Stimulated activated CD4-positive, alpha-beta T cell treated with anti-CD3 and anti-CD28 coated beads, Interleukin-1b, Interleukin-23, amount 100 ng/mL, for 48 hours (primary cell): ENCODE results near the gene RRAD.

Source experiments
- DNase-seq: peaks from one replicate; pipeline ENCODE4 v3.0.0-alpha.2; 2020

Gene RRAD

DNA sequence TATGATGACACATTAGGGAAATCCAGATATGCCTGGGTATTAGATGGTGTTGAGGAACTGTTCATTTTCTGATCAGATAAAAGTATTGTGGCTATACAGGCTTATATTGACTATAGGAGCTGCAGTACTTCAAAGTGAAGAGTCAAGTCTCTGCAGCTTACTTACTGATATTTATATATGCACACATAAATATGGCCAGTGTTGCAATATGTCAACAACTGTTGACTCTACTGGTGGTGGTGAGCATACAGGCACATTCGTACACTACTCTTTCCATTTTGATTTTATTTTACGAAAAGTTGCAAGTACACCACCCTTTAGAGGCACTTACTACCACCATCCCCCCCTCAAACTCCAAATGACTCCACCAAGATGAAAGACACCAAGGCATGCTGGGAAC, 6.3 kb upstream of the RRAD start:
- DNase-seq = no peak

DNA sequence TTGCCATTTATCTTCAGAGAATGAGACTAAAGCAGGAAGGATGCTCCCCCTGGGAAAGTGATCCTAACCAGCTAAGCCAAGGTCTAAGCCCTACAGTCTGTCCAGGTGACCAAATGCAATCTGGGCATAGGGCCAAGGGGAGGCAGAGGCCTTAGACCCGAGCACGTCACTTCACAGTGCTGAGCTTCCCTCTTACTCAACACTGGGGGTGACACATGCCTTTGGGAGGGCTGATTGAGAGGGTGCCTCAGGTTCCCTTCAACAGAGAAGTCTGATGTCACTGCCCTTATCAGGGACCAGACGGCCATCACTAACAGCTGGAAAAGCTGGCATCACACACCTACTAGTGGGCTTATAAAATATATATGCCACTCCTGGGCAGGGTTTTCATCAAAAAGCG, 4.9 kb upstream of the RRAD start:
- no peak for DNase-seq

DNA sequence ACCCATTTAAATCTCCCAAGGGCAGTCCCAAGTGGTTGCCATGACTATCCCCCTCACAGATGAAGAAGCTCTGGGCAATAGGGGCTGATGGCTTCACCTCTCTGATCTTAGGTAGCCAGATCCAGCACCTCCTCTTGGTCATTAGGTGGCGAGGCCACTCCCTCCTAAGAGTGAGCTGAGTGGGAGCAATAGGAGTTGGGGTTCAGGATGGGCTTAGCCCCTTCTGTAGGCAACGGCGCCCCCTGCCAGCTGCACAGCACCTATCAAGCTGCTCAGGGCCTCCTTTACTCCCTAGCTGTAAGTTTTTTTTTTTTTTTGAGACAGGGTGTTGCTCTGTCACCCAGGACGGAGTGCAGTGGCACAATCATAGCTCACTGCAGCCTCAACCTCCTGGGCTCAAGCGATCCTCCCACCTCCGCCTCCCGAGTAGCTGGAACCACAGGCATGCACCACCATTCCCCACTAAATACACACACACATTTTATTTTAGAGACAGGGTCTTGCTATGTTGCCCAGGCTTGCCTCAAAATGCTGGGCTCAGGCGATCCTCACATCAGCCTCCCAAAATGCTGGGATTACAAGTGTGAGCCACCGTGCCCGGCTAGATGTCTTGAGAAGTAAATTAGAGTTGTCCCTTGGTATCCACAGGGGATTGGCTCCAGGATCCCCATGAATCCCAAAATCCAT, 3.5 kb upstream of the RRAD start:
- DNase-seq = peak; percentile 53

DNA sequence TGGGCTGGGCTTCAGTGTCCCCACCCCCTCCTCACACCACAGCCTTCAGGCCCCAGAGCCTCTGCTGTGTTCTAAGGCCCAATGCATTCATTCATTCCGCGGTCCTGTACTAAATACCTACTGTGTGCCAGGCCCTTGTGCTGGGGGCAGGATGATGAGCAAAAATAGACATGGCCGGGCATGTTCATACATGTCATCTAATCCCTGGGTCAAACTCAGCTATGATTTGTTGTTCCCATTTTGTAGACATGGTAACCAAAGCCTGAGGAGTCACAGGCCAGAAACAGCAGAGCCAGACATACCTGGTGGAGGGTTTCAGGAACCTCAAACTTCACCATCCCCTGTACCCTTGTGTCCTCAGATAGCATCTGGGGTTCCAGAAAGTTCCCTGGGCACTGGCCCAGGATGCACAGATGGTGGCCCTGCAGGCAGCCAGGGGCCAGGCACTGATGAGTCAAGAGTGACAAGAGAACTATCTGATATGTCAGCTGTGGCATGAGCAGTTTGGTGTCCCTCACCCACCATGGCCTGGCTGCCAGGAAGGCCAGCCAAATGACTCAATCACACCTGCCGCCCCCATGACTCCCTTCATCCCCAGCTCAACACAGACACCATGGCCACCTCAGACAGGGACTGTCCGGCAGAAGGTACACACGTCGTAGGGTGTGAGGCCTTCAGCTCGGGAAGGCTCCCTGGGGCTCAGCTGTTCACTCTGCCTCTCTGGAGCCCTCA, 2.7 kb upstream of the RRAD start:
- DNase-seq = no peak

DNA sequence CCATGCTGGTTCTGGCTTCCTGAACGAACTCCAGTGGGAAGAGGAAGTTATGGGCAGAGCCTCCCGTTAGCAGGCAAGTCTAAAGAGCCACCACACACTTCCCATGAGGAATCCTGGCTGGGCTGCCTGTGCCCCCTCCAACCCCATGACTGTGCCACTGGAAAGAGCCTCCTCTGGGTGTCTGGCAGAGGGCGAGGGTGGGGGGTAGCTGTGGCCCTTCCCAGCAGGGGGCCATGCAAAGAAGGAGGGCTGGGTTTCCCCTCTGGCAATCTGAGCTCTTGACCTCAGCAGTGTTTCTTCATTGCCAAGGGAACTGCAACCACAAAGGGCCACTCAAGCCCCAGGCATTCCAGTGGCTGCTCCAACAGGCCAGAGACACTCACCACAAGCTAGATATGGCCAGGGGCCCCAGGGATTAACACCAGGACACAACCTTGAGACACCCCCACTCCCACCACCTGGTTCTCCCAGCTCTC, 1.7 kb upstream of the RRAD start:
- no peak for DNase-seq

DNA sequence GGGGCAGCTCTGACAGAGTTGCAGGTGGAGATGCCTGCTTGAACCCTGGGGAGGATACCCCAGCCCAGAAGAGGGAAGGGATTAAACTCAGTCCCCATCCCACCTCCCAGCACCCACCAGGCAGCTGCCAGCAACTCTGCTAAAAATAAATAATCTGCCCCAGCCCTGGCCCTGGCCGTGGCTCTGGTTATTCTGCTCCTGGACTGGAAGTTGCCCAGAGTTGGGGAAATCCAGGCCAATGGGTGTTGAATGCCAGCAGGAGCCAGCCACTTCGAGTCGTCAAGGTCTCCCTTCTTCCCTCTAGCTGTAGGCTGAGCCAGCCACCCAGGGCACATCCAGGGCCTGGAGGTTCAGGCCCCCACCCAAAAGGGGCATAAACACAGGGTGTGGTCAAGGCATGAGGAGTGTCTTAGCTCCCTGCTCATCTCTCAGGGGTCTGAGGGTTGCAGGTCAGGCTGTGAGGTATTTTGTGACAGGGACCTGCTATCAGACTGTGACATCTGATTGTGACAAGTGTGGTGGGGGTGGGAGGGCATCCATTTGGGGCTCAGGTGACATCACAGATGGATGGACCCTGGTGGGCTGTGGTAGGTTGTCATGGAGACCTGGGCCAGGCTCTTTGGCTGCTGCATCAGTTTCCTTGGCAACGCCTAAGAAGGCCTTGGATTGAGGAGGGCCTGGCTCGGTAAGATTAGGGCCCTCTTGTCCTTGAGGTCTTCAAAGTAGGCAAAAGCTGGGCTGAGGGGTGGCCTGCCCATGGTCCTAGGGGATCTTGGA, 1.0 kb upstream of the RRAD start:
- no peak for DNase-seq

DNA sequence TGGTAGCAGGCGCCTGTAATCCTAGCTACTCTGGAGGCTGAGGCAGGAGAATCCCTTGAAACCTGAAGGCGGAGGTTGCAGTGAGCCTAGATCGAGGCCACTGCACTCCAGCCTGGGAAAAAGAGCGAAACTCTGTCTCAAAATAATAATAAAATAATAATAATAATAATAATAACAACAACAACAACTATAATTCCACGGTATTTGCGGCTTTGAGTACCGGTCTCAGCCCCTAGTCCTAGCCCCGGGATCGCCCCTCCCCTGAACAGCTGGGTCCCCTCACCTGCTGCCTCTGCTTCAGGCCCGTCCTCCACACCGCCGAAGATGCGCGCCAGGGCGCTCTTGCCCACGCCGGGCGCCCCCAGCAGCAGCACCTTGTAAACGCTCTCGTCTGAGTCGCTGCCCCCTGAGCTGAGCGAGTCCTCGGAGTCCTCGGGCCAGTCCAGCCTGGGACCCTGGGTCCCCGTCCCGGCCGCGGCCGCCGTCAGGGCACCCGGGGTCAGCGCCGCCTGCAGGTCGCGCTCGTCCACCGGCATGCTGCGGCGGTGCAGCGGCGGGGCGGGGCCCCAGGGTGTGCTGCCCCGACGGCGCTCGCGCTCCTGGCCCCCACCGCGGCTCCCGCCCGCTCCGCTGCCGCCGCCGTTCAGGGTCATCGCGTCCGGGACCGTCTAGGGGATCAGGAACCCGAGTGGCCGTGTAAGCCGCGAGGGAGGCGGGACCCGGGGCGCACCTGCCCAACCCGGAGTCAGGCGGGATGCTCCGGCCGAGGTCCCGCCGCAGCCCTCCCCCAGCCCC, 611 bp downstream of the RRAD start:
- peak; percentile 22 for DNase-seq

DNA sequence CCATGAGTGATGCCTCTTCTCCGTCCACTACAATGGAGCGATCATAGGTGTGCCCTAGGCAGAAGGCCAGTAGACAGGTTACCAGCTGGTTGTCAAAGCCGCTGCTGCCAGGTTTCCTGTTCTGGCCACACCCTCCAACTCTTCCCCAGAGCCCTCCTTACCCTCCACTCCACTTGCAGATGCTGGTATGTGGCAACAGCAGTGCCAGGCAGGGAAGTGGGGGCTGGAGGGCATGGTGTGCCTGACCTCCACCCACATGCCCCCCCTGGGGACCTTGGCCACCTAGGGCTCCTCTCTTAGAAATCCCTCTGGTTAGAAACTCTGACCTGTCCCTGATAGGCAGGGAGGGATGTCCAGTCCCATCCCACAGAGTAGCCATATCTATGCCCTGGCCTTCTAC, 1.5 kb downstream of the RRAD start:
- no peak for DNase-seq

DNA sequence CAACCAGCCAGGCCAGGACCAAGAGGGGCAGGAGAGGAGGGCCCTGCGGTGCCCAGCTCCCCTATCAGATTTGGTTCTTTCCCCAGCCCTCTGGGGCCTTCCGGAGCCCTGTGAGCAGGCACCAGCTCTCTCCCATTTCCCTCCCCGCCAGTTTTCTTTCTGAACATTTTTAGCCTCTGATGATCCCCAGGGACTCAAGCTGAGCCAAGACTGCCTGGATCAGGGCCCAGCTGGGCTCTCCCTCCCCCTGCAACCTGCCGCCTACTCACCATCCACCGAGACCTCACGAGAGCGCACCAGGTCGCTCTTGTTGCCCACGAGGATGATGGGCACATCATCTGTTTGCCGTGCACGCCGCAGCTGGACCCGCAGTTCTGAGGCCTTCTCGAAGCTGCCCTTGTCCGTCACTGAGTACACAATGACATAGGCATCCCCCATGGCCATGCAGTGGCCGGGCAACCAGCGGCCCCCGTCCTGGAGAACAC, 2.0 kb downstream of the RRAD start:
- DNase-seq = no peak

DNA sequence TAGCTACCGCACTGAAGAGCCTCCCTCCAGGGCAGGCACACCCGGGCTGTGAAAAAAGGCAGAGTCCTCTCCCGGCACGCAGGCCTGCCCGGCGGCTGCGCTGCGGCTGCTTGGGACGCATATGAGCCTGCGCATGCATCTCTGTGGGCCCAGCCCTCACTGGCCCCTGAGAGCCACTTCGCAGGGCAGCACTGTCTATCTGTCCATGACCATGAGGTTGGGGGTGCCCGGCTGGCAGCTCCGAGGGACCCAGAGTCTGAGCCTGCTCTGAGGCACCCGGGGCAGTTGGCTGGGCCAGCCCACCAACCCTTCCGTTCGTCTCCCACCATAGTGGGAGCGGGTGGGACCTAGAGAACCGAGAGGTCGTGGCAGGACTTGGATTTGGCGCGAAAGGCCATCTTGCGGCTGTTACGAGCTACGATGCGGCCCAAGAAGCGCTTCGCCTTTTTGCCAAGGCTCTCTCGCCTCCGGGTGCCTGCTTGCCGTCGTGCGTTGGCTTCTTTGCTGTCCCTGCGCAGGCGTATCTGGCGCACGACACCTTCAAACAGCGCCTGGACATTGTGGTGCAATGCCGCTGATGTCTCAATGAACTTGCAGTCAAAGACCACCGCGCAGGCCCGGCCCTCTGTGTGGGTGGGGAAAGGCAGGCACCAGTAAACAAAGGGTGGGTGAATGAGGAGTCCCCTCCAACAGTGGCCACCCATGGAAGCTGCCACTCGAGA, 3.4 kb downstream of the RRAD start:
- DNase-seq = no peak

DNA sequence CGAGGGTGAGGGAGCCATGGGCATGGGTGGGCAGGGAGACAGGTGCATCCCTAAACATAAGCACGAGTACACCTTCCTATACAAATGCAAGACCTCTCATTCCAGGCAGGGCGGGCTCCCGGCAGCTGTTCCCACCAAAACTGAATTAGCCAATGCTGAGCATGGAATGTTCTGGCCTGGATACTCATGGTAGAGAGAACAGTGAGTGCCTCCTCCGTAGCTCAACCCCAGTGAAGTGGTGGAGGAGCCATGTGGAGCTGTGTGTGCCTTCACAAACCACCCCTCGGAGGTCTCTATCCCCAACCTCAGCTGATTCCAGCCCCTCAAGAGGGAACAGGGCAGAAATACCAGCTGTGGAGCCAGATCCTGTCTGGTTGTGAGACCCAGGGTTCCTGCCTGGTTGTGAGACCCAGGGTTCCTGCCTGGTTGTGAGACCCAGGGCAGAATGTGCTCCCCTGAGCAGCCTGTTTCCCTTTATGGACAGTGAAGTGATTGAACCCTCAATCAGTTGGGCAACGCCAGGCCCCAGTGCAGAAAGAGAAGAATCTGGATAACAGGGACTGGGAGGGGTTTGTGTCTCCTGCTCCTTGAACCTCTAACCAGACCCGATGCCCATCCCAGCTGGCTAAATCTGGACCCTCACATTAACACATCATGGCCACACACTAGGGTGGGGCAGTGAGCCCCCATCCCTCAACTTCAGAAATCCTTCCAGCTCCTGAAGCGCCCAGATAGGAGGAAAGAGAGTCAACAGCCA, 4.2 kb downstream of the RRAD start:
- DNase-seq = no peak

DNA sequence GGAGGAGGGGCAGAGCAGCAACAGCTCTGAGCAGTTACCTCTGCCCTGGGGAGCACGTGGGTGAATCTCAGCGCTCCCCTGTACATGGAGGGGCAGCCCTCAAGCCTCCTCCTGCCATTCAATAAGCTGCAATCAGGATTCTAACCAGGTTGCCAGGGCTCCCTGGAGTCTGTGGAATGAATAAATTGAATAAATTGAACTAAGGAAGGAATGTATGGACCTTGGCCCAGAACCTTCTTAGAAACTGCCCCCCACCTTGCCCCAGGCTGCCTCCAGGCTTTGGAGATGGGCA, 5.1 kb downstream of the RRAD start:
- no peak for DNase-seq

DNA sequence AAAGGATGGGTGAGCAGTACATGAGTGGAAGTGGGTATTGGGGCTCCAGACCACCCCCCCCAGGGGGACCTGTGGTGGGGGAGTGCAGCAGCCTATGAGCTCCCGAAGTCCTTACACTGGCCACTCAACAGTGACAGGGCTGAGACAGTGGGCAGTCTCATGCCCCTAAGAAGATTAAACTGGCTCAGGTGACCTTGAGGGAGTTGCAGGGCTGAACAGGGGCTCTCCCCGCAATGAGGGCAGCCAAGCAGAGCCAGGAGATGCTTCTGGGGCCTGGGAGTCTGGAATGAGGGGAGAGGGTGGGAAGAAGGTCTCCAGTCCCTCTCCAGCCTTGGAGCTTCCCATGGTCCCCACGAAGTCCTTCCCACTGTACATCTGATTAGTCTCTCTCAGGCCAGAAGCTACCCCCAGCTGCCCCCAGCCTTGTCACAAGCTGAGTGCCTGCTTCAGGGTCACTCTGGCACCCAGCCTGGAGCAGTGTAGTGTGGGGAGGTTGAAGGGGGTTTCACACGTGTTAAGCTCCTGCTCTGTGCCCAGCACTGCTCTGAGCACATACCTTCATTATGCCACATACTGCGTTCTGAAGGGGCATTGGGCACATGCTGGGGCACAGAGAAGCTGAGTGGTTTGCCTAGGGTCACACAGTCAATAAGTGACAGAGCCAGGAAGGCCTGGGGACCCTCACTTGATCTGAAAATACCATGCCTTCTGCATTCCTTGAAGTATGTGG, 5.6 kb downstream of the RRAD start:
- no peak for DNase-seq

DNA sequence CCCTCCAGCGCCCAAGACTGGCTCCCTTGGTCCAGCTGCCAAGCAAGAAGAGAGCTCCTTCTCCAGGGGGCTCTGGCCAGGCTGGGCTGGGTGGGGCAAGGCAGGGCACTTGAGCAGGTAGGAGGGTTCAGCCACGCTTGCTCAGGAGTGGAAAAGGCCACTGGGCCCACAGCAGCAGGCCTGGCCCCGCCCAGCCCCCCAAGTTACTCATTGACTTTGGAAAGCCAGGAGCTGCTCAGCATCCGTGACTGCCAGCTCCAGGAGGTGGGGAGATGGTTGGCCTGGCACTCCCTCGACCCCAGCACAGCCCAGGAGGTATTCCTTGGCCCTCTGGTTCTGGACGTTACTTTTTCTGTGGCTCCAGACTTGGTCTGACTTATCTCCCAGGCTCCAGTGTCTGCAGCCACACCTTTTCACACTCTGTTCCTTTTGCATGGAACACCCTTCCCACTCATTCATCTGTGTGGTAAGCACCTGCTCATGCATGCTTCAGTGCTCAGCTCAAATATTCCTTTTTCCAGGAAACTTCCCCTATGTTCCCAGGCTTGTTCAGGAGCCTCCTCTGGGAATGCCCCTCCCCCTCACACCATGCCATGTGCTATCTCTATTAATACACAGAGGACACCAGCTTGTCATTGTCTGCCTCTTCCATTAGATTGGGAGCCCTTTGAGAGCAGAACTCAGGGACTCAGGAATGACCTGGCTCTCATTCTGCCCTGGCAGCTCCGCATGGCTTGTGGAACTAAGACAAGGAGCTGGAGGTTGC, 6.3 kb downstream of the RRAD start, which contains the start of gene CDH16:
Gene CDH16, minus strand, starts transcription at position 83 of the 766 bp plus-strand sequence. CDS start 820 bp downstream, outside the sequence.
- DNase-seq = no peak

DNA sequence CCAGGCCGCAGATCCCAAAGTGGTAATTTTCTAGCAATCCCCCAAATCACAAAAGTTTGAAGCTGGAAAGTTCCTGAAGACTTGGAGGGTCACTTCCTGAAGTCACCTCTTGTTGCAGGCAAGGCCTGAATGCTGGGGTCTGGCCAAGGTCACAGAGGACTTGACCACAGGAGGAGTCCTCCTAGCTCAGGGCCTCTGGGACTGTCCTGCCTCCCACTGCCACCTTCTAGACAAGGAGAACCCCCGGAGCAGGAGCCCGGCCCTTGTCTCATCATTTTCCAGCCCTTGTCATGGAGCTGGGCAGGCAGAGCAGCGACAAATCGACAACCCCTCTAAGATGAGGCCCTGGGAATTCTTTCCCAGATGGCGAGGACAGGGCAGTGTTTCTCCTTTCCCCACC, 7.0 kb downstream of the RRAD start:
- DNase-seq = no peak

DNA sequence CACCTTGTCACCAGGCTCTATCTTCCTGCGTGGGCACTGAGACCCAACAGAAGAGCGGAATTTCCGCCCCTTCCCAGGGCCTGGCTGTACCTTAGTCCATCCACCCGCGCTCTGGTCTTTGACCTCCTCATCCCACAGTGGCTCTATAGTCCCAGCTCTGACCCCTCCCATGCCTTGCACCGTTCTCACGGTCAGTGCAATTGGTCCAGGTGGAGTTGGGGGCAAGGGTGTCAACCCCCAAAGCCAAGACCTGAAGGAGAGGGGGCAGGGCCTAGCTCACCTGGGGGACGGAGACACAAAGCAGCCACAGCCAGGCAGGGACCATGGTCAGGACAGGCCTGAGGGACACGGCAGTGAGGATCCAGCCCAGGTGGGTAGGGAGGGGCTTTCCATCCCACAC, 7.6 kb downstream of the RRAD start:
- DNase-seq = no peak

DNA sequence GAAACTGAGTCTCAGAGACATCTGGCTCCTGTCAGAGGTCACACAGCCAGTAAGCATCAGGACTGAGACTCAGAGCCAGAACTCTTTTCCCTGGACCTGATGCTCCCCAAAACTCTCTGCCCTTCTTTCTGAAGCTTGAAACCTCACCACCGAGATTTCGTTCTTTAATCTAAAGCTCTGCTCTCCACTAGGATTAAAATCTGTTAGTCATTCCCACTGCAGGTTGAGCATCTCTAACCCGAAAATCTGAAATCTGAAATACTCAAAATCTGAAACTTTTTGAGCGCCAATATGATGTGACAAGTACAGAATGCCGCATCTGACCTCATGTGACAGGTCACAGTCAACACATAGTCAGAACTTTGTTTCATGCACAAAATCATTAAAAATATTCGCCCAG, 8.8 kb downstream of the RRAD start:
- DNase-seq = no peak

DNA sequence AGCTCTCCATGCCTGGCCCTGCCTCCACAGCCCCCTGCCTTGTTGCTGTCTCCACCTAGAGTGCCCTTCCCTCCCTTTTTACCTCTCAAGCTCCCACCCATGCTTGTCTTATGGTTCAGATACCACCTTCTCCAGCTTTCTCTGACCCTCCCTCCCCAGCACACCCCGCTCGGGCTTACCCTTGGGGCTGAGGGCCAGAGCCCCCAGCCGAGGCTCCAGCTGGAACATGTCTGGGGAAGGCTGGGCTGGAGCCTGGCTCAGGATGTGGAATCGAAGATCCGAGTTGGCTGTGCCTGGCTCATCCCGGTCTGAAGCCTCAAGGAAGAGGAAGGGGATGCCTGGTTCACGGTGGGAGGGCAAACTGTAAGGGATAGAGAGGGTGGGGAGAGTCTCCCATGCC, 10.3 kb downstream of the RRAD start:
- DNase-seq = no peak

DNA sequence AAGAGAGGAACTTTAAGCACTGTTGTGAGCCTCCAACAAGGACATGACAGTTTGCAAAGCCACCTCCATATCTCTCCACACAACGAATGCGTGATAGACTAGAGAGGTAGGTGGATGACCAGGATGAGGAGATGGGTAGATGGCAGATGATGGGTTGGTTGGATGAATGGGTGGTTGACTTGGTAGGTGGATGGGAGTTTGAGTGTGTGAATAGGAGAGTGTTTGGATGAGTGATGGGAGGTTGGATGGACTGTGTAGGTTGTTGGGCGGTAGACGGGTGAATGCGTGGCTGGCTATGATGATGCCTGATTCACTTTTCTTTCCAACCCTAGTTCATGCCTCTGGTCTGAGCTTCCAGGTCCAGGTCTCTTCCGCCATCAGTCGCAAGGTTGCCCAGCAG, 10.8 kb downstream of the RRAD start:
- no peak for DNase-seq

DNA sequence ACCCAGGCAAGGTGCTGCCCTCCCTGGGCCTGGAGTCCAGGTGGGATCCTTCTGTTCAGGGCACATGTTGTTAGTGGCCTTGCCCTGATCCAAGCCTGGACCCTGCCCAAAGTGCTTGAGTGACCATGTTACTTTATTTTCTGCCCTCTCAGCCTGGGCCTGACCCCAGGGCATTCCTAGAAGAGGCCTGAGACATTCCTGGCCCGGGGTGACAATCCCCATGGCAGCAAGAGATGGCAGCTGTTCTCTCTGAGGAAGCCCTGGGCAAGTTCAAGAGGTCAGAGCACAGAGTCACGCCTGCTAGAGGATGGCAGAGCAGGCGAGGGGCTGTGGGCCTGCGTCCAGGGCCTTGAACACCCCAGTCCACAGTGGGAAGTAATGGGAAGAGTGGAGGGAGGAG, 11.6 kb downstream of the RRAD start:
- DNase-seq = no peak
